PC-3 (cell line): ENCODE data around the gene HPSE2. TPM values are rescaled to one million over a fixed set of nuclear protein-coding genes. Genes with fewer than 3 reads are reported as not detected.

Experiments
- ATAC-seq: fragments of 200-7000 bp; cut with Tn5 transposase; 2 replicates; pipeline ENCODE4 v1.9.1; 2020; ENCODE audit warnings: mild to moderate bottlenecking, moderate library complexity
- BruUV-seq: library from RNA; stranded (reverse); fragments of 400-500 nt; replicated peaks from 2 replicates; lab custom pipeline; 2021; lab: Mats Ljungman, UMichigan
- CTCF ChIA-PET: fragments of 300-600 bp; sonication (Branson Sonifier 250); formaldehyde crosslinking; loops from one replicate; lab custom pipeline; 2022; ENCODE audit warnings: antibody characterized with exemption; lab: Charles Lee
- POLR2A ChIA-PET: fragments of 300-600 bp; sonication (Branson Sonifier 250); formaldehyde crosslinking; loops from one replicate; lab custom pipeline; 2022; ENCODE audit warnings: antibody characterized with exemption; ENCODE audit not compliant: unreplicated experiment; lab: Charles Lee
- DNase-seq: peaks from one replicate; pipeline ENCODE4 v3.0.0-alpha.2; 2015
- H2AFZ ChIP-seq: fragments of 300-600 bp; sonication (generic); 2 replicates; pipeline ENCODE4 v1.6.0; 2016; ENCODE audit warnings: antibody characterized with exemption, low read length
- H3F3A ChIP-seq: fragments of 300-600 bp; sonication (generic); one replicate; pipeline ENCODE4 v1.6.0; 2017; ENCODE audit warnings: antibody characterized with exemption, low read length, control low read depth, mild to moderate bottlenecking; ENCODE audit not compliant: unreplicated experiment
- H3K27ac ChIP-seq: fragments of 300-600 bp; sonication (generic); 2 replicates; pipeline ENCODE4 v1.5.1; 2016; ENCODE audit warnings: mild to moderate bottlenecking, low read length
- H3K27me3 ChIP-seq: fragments of 300-600 bp; sonication (generic); 2 replicates; pipeline ENCODE4 v1.6.1; 2016; ENCODE audit warnings: low read length, mixed read lengths
- H3K36me3 ChIP-seq: fragments of 300-600 bp; sonication (generic); 2 replicates; pipeline ENCODE4 v1.6.1; 2016; ENCODE audit warnings: low read depth, mixed run types, low read length, mixed read lengths
- H3K4me1 ChIP-seq: fragments of 300-600 bp; sonication (generic); 2 replicates; pipeline ENCODE4 v1.5.1; 2016; ENCODE audit warnings: low read length; ENCODE audit not compliant: insufficient read depth
- H3K4me2 ChIP-seq: fragments of 300-600 bp; sonication (generic); 2 replicates; pipeline ENCODE4 v1.6.0; 2016; ENCODE audit warnings: low read length
- H3K4me3 ChIP-seq: fragments of 300-600 bp; sonication (generic); 2 replicates; pipeline ENCODE4 v1.5.1; 2016; ENCODE audit warnings: mild to moderate bottlenecking, low read length, mixed read lengths
- H3K79me2 ChIP-seq: fragments of 300-600 bp; sonication (generic); 2 replicates; pipeline ENCODE4 v1.6.1; 2017; ENCODE audit warnings: low read length, mixed read lengths
- H3K9ac ChIP-seq: fragments of 300-600 bp; sonication (generic); 2 replicates; pipeline ENCODE4 v1.6.0; 2016; ENCODE audit warnings: mild to moderate bottlenecking, low read length
- H3K9me2 ChIP-seq: fragments of 300-600 bp; sonication (generic); replicated peaks from 2 replicates; pipeline ENCODE4 v1.6.1; 2016; ENCODE audit warnings: mixed run types, low read length, mixed read lengths
- H3K9me3 ChIP-seq: fragments of 300-600 bp; sonication (generic); 2 replicates; pipeline ENCODE4 v1.6.1; 2016; ENCODE audit warnings: low read length, mixed read lengths
- H4K20me1 ChIP-seq: fragments of 300-600 bp; sonication (generic); 2 replicates; pipeline ENCODE4 v1.6.1; 2016; ENCODE audit warnings: low read length, mixed read lengths
- EZH2 ChIP-seq: fragments of 300-600 bp; sonication (generic); IDR thresholded peaks from one replicate; pipeline ENCODE4 v1.6.1; 2017; ENCODE audit warnings: antibody characterized with exemption, mild to moderate bottlenecking, low read length; ENCODE audit not compliant: unreplicated experiment
- EZH2phosphoT487 ChIP-seq: fragments of 300-600 bp; sonication (generic); IDR thresholded peaks from 2 replicates; pipeline ENCODE4 v1.6.1; 2018; ENCODE audit warnings: mild to moderate bottlenecking, antibody characterized with exemption, low read length, borderline replicate concordance
- intact Hi-C: fragments of 100-400 bp; cut with micrococcal nuclease; formaldehyde crosslinking; loops from 2 replicates; pipeline ENCODE4 v1.9.0; 2023
- total RNA-seq: library from RNA; depleted of rRNA; stranded (reverse); fragments of >200 nt; gene quantifications from 2 replicates; pipeline ENCODE4 v1.2.3, GENCODE V29; 2014
- TF ChIP-seq, protein P1 (sequence below): fragments of 300-600 bp; sonication (generic); conservative IDR thresholded peaks from 2 replicates; pipeline ENCODE4 v1.5.1; 2017; ENCODE audit warnings: antibody characterized with exemption, low read depth, mild to moderate bottlenecking, low read length

The HPSE2 gene
- total RNA-seq, 1 experiment from 2014 or later, result 0.15 TPM

DNA sequence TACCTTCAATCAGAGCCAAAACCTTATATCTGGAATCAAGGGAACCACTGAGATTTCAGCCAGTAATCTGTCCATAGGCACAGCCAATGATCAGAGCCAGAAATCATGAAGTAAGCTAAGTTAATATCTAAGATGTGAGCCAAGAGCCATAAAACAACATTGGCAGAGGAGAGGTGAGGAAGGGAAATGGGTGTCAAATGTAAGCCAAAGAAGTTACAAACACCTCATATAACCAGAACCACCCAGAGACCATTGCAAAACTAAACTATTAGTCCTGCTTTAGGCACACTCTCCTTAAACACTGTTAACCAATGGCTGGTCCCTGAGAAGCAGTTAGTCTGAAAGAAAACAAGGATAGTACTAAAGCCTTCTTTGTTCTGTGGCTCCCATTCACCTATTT is 173.1 kb downstream of the HPSE2 start:
- no peaks in the 10 kb centered on the region for H3K36me3 ChIP-seq
- DNase-seq (no peak), ATAC-seq (no peak)
- H3K4me3 ChIP-seq, result no peak overlapping the region
- no peaks in the 10 kb centered on the region for H3K9me3 ChIP-seq
- ChIA-PET CTCF (no interaction called here), POLR2A (no interaction called here)
- H3K9me2 ChIP-seq, result no peaks in the 10 kb centered on the region
- no peaks in the 10 kb centered on the region for H3K4me1 ChIP-seq
- no TSS peak for BruUV-seq
- H3K4me2 ChIP-seq, result no peak overlapping the region
- H3K79me2 ChIP-seq, result no peaks in the 10 kb centered on the region
- H3K9ac ChIP-seq, result no peak overlapping the region
- H3K27me3 ChIP-seq, result no peaks in the 10 kb centered on the region
- no peak overlapping the region for H3K27ac ChIP-seq
- TF ChIP-seq EZH2 (no peak), EZH2phosphoT487 (no peak)
- TF ChIP-seq, protein P1, sequence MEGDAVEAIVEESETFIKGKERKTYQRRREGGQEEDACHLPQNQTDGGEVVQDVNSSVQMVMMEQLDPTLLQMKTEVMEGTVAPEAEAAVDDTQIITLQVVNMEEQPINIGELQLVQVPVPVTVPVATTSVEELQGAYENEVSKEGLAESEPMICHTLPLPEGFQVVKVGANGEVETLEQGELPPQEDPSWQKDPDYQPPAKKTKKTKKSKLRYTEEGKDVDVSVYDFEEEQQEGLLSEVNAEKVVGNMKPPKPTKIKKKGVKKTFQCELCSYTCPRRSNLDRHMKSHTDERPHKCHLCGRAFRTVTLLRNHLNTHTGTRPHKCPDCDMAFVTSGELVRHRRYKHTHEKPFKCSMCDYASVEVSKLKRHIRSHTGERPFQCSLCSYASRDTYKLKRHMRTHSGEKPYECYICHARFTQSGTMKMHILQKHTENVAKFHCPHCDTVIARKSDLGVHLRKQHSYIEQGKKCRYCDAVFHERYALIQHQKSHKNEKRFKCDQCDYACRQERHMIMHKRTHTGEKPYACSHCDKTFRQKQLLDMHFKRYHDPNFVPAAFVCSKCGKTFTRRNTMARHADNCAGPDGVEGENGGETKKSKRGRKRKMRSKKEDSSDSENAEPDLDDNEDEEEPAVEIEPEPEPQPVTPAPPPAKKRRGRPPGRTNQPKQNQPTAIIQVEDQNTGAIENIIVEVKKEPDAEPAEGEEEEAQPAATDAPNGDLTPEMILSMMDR, result no peak
- intact Hi-C loops, result no loop called here
- H2AFZ ChIP-seq, result no peak overlapping the region
- H4K20me1 ChIP-seq, result no peaks in the 10 kb centered on the region
- H3F3A ChIP-seq, result no peaks in the 10 kb centered on the region

DNA sequence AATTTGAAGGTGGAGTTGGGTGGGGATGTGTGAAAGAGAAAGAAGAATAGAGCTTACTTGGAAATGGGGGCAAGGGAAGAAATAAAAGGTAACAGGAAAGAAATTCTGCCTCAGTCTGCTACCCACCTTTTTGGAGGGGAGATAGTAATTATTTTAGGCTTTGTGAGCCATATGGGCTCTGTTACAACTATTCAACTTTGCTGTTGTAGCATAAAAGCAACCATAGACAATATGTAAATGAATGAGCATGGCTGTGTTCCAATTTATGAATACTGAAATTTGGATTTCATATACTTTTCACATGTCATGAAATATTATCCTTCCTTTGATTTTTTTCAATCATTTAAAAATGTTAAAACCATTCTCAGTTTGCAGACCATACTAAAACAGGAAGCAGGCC is 176.9 kb downstream of the HPSE2 start:
- Histone ChIP-seq H3K9me3 (no peaks in the 10 kb centered on the region), H3K79me2 (no peaks in the 10 kb centered on the region), H3K9ac (no peak overlapping the region), H3K9me2 (no peaks in the 10 kb centered on the region), H3K4me3 (no peak overlapping the region), H3K4me1 (no peaks in the 10 kb centered on the region), H4K20me1 (no peaks in the 10 kb centered on the region), H3F3A (no peaks in the 10 kb centered on the region), H3K4me2 (no peak overlapping the region), H3K36me3 (no peaks in the 10 kb centered on the region), H3K27me3 (peaks cover 9% of the 10 kb centered on the region; the same call in 1 of the 2 replicates), H3K27ac (no peak overlapping the region), H2AFZ (no peak overlapping the region)
- DNase-seq (no peak), ATAC-seq (no peak)
- TF ChIP-seq, protein P1, result no peak
- TF ChIP-seq EZH2phosphoT487 (no peak), EZH2 (no peak)
- intact Hi-C loops, result no loop called here
- CTCF ChIA-PET, result no interaction called here
- BruUV-seq, result no TSS peak
- POLR2A ChIA-PET, result no interaction called here

DNA sequence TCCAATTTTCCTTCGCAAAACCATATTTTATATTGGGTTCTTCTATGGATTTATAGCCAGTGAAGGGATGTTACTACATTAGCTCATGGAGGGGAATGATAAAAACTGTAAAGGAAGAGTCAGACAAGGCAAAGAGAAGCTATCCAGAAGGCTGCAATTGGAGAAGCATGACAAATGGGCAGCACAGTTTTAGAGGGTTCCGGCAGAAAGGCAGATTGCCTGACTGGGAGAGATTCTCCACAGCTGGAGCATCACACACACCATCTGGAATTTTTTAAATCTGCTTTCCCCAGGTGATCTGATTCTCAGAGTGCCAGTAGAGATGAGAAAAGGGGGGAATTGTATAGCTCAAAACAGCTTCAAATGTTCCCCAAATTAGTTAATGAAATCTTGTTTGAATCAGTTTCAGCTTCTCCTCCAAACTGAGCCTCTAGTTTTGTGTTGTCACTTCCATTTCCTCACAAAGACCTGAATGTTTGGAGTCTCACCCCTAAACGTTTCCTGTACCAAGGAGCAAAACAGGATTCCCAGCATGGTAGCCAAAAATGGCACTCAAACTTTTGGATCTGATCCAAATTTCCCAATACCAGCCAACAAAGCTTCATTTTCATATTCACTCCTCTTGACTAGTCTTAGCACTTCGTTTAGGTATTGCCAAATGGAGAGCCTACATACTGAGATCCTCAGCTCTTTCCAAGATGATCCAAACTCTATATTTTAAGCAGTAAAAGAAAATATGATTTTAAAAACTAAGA is 177.5 kb downstream of the HPSE2 start:
- POLR2A ChIA-PET, result no interaction called here

More for the DNA sequence above, 177.5 kb downstream of the HPSE2 start:
- H3K27me3 ChIP-seq, result peaks cover 9% of the 10 kb centered on the region; the same call in 1 of the 2 replicates
- CTCF ChIA-PET, result interaction anchor here (0.7 kb wide), 1 partner anchor 115 kb away, joined by 3 read pairs; no protein-coding TSS in a partner anchor
- H3K4me2 ChIP-seq, result no peak overlapping the region
- no peaks in the 10 kb centered on the region for H3K36me3 ChIP-seq
- H3K9ac ChIP-seq, result no peak overlapping the region
- no peak overlapping the region for H2AFZ ChIP-seq
- no peaks in the 10 kb centered on the region for H4K20me1 ChIP-seq
- H3K9me2 ChIP-seq, result no peaks in the 10 kb centered on the region
- no peak overlapping the region for H3K27ac ChIP-seq
- no peaks in the 10 kb centered on the region for H3K79me2 ChIP-seq
- no peaks in the 10 kb centered on the region for H3K4me1 ChIP-seq
- DNase-seq (no peak), ATAC-seq (no peak)
- TF ChIP-seq EZH2phosphoT487, result no peak
- TF ChIP-seq, protein P1, result no peak
- no peak for TF ChIP-seq EZH2
- H3K4me3 ChIP-seq, result no peak overlapping the region
- intact Hi-C loops, result no loop called here
- no peaks in the 10 kb centered on the region for H3F3A ChIP-seq
- no TSS peak for BruUV-seq
- H3K9me3 ChIP-seq, result no peaks in the 10 kb centered on the region
